GM13977 (cell line): Measurements from ENCODE around the gene HCCS.
A peak's percentile ranks its signal among the peaks of the same experiment; 100 is the strongest.

ENCODE experiments used
- DNase-seq: peaks from one replicate; pipeline ENCODE4 v3.0.0; 2012; ENCODE audit warnings: low spot score
- CTCF ChIP-seq: IDR thresholded peaks from 2 replicates; pipeline ENCODE4 v1.5.1; 2012; ENCODE audit warnings: mild to moderate bottlenecking, control low read depth; ENCODE audit not compliant: insufficient read depth; ENCODE audit errors: extremely low read depth, missing control alignments
- in situ Hi-C: fragments of 300-500 bp; cut with MboI; formaldehyde crosslinking; loops from one replicate; pipeline ENCODE4 v1.12.0; 2022; ENCODE audit warnings: low sequenced_read_pairs, low pct_unique_long_range_greater_than_20kb, mixed read lengths, inconsistent platforms; ENCODE audit not compliant: unreplicated experiment

Gene HCCS

GRCh38 chrX:11143931-11144678 is 33.0 kb downstream of the HCCS start:
- peak; percentile 75 for DNase-seq
- in situ Hi-C loops, result loop anchor here (25.0 kb wide), 2 partner anchors 393 to 618 kb away; partner anchors contain the start of gene MSL3
- TF ChIP-seq CTCF, result peak; percentile 72

GRCh38 chrX:11146411-11146810 is 35.3 kb downstream of the HCCS start:
- no peak for DNase-seq
- in situ Hi-C loops, result loop anchor here (25.0 kb wide), 2 partner anchors 391 to 616 kb away; partner anchors contain the start of gene MSL3
- no peak for TF ChIP-seq CTCF

- no peak for DNase-seq
- in situ Hi-C loops, result loop anchor here (25.0 kb wide), 2 partner anchors 389 to 614 kb away; partner anchors contain the start of gene MSL3
- no peak for TF ChIP-seq CTCF
Measured at GRCh38 chrX:11148401-11148800, 37.3 kb downstream of the HCCS start.

- DNase-seq, result no peak
- TF ChIP-seq CTCF, result no peak
- in situ Hi-C loops, result no loop called here
Measured at GRCh38 chrX:11151799-11152559, 40.8 kb downstream of the HCCS start.

- no peak for TF ChIP-seq CTCF
- DNase-seq, result no peak
- in situ Hi-C loops, result no loop called here
Measured at GRCh38 chrX:11159149-11159548, 48.0 kb downstream of the HCCS start.

GRCh38 chrX:11164433-11164832 is 53.3 kb downstream of the HCCS start:
- DNase-seq, result no peak
- in situ Hi-C loops, result no loop called here

More at GRCh38 chrX:11164433-11164832, 53.3 kb downstream of the HCCS start:
- TF ChIP-seq CTCF, result no peak
